Measurements from ENCODE around the gene RGS9.

The RGS9 gene

DNA sequence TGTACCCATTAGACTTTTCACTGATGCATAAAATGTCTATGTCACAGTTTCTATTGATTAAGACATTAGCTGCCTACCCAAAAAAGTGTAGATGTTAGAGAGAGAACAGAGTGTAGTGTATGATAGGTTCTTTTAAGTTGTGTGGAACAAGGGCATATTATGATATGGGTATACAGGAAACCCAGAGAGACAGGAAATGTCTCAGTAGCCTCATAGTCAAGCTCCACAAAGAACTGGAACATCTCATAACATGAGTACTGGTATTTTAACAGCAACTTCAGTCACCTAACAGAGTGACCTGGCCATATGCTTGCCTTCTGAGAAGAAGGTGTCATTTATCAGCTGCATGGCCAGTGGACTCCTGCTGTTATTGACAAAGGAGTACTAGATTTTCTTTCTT lies 128.1 kb downstream of the RGS9 start:
- no peak for FAIRE-seq

DNA sequence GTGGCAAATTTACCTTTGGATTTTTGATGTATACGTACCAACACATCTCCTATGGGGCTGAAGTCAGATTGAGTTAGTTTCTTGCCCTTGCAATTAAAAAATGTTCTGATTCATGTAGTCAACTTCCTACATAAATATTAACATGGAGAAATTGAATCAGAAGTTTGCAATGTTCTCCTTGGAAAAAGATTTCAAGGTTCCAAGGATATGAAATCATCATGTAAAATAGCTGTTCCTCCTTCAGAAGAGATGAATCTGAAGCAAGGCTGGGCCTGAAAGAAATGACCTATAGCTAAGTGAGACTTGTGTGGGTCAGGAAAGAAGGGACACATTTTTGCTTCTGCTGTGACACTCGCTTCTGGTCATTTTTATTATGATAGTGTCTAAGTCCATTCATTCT lies 131.7 kb downstream of the RGS9 start:
- FAIRE-seq, result no peak

DNA sequence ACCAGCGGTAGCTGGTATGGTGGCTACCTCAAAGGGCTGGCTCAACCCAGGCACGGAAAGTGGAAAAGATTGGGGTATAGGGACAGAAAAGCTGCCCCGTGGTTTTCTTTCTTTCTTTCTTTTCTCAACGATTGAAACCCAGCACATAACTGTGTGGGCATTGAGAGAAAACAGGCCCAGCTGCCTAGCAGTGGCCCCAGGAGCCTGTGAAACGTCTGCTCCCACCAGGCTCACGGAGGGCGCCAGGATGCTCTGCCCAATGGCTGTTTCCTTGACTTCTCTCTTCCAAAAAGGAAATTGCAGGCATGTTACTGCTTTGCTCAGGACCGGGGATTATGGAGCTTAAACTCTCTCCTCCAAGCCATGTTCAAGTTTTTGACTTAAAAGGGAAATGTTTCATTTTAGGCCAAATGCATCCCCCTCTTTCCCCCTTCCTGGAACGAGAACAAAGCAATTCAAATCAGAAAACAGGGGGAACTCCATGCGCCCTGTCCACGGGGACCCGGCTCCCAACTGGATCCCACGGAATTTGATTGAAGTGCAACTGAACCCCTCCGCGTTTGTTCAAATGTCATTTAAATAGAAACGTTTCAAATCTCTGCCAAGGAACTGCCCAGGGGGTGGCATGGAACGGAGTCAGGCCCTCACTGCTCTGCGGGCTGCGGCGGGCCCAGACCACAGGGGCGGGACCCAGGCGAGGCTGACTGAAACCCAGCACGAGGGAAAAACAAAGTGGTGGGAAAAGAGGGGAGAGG lies 133.5 kb downstream of the RGS9 start:
- FAIRE-seq, result no peak

DNA sequence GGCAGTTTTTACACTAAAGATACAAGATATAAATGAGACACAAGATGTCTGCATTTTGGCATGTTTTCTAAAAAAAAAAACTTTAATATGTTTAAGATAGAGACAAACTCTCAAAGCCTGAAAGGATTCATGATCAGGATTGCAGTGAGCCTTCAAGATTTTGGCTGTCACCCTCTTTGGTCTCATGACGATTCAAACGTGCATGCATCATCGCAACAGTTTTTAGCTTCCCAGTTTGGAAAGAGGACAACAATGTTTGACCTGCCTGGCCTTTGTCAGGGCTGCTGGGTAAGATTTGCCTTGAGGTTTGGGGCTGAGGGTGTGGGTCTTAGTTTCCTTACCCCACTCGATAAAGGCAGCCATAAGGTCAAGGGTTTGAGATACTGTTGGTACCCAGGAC lies 134.1 kb downstream of the RGS9 start:
- FAIRE-seq, result no peak
